ENCODE results near the gene NCLN.

DNA sequence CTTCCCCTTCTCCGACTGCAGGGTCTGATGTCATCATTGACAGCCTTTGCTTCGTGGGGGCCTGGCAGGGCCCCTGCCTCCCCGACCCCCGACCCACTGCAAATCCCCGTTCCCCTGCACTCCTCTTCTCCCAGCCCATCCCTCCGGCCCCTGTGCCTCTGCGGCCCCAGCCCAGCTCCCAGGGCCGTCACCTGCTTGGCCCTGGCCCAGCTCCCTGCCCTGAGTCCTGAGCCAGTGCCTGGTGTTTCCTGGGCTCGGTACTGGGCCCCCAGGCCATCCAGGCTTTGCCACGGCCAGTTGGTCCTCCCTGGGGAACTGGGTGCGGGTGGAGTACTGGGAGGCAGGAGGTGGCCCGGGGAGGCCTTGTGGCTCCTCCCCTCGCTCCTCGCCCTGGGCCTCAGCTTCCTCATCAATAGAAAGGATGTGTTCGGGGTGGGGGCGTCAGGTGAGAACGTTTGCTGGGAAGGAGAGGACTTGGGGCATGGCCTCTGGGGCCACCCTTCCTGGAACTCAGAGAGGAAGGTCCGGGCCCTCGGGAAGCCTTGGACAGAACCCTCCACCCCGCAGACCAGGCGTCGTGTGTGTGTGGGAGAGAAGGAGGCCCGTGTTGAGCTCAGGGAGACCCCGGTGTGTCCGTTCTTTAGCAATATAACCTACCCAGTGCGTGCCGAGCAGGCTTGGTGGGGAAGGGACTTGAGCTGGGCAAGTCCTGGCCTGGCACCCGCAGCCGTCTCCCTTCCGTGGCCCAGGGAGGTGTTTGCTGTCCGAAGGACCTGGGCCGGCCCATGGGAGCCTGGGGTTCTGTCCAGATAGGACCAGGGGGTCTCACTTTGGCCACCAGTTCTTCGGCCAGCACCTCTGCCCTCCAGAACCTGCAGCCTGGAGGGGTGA is 22.8 kb downstream of the NCLN start:
- TF ChIP-seq, protein P1, sequence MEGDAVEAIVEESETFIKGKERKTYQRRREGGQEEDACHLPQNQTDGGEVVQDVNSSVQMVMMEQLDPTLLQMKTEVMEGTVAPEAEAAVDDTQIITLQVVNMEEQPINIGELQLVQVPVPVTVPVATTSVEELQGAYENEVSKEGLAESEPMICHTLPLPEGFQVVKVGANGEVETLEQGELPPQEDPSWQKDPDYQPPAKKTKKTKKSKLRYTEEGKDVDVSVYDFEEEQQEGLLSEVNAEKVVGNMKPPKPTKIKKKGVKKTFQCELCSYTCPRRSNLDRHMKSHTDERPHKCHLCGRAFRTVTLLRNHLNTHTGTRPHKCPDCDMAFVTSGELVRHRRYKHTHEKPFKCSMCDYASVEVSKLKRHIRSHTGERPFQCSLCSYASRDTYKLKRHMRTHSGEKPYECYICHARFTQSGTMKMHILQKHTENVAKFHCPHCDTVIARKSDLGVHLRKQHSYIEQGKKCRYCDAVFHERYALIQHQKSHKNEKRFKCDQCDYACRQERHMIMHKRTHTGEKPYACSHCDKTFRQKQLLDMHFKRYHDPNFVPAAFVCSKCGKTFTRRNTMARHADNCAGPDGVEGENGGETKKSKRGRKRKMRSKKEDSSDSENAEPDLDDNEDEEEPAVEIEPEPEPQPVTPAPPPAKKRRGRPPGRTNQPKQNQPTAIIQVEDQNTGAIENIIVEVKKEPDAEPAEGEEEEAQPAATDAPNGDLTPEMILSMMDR (conservative IDR thresholded peaks at IDR 0.05 in 1 of 2, IDR thresholded peaks at IDR 0.05 in 1 of 2; ENCODE audit: low read depth in 1 of 2, low read length in 2 of 2): no peak
- TF ChIP-seq EZH2 (IDR thresholded peaks at IDR 0.05; ENCODE audit: low read length, missing control alignments): no peak
